Sigmoid colon (tissue), 7 donors: Measurements from ENCODE around the gene PRDM12. TPM values are rescaled to one million over a fixed set of nuclear protein-coding genes. Genes with fewer than 3 reads are reported as not detected.

Source experiments
- DNase-seq: peaks from one replicate; pipeline ENCODE4 v3.0.0-alpha.2; 2019
- H3K27ac ChIP-seq, 4 donors: fragments of 200-600 bp; sonication (generic); one replicate each; pipeline ENCODE4 v1.5.1; 2016 to 2019; ENCODE audit warnings: mild to moderate bottlenecking in 1 of 4
- H3K27me3 ChIP-seq, 3 donors: fragments of 200-600 bp; sonication (generic); one replicate each; pipeline ENCODE4 v1.5.1; 2019; ENCODE audit warnings: mild to moderate bottlenecking in 1 of 3
- H3K36me3 ChIP-seq, 4 donors: fragments of 200-600 bp; sonication (generic); one replicate each; pipeline ENCODE4 v1.5.1; 2016 to 2019
- H3K4me1 ChIP-seq, 4 donors: fragments of 200-600 bp; sonication (generic); one replicate each; pipeline ENCODE4 v1.5.1; 2017 to 2019
- H3K4me3 ChIP-seq, 4 donors: fragments of 200-600 bp; sonication (generic); one replicate each; pipeline ENCODE4 v1.5.1; 2017 to 2019; ENCODE audit warnings: mild to moderate bottlenecking in 2 of 4, moderate library complexity in 1 of 4
- H3K9me3 ChIP-seq, 4 donors: fragments of 200-600 bp in 3 of 4; sonication (generic) in 3 of 4; one replicate each; pipeline versions ENCODE4 v1.5.1 to v1.6.1; 2013 to 2019
- EP300 ChIP-seq, 4 donors: sonication (generic); formaldehyde crosslinking; IDR thresholded peaks; one replicate each; pipeline ENCODE4 v1.6.1; 2017; ENCODE audit warnings: antibody characterized with exemption in 4 of 4
- POLR2A ChIP-seq, 2 donors: fragments of 450-650 bp; IDR thresholded peaks; one replicate each; pipeline ENCODE4 v1.6.1; 2016; ENCODE audit warnings: antibody characterized with exemption in 2 of 2, mild to moderate bottlenecking in 2 of 2, moderate library complexity in 2 of 2
- POLR2AphosphoS5 ChIP-seq, 4 donors: sonication (generic); formaldehyde crosslinking; IDR thresholded peaks; one replicate each; pipeline ENCODE4 v1.6.1; 2017; ENCODE audit warnings: antibody characterized with exemption in 4 of 4
- WGBS, 2 donors: extraction: QIAGEN DNeasy Blood & Tissue Kit; methylation state at CpG; one replicate each; pipeline ENCODE4 v1.1.7; 2013; 5-methylcytosine and 5-hydroxymethylcytosine counted together
- intact Hi-C: fragments of 100-400 bp; cut with DNase I; formaldehyde crosslinking; loops from one replicate; pipeline ENCODE4 v1.15.1; 2023
- polyA plus RNA-seq, 3 donors: library from polyadenylated mRNA; stranded (reverse); fragments of 200-250 nt; gene quantifications; one replicate each; pipeline ENCODE4 v1.2.3, GENCODE V29; 2013
- total RNA-seq, 4 donors: library from RNA; depleted of rRNA; stranded (reverse); fragments of >200 nt; gene quantifications; one replicate each; pipeline ENCODE4 v1.1.0, GENCODE V29; 2016
- TF ChIP-seq, protein P1 (sequence below), 4 experiments: fragments of 450-650 bp in 3 of 4; fragments of 200-600 bp in 1 of 4; IDR thresholded peaks; one replicate each; pipeline ENCODE4 v1.5.1; 2016 to 2019; ENCODE audit warnings: antibody characterized with exemption in 4 of 4, mild to moderate bottlenecking in 3 of 4, moderate library complexity in 2 of 4
- donor health status: healthy with polysubstance abuse.
- donor health status: Bipolar disorder and iron deficiency.
- donor health status: healthy.

PRDM12 gene
- total and polyA plus RNA-seq, 7 donors: not detected

DNA sequence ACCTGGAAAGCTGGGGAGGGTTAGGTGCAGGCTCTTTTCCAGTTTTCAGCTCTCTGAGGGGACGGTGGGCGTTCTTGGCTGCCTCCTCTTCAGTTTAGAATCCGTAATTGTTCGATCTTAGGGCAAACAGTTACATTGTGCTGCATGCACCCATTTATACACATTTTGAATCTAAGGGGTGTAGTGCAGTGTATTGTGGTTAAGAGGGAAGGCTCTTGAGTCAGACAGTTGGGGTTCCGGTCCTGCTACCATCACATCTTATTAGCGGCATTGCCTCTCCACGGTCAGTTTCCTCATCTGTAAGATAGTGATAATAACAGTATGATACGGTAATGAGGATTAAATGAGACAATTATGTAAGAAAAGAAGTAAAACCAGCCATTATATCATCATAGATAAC lies 29.8 kb downstream of the PRDM12 start:
- Histone ChIP-seq H3K27ac (peak overlapping the region in 3 of 4 donors; percentile 69 to 71 (median 71)), H3K36me3 (peaks cover 7 to 39% (median 15%) of the 10 kb centered on the region in 4 donors), H3K9me3 (no peaks in the 10 kb centered on the region), H3K27me3 (no peaks in the 10 kb centered on the region), H3K4me1 (peaks cover 0 to 30% (median 27%) of the 10 kb centered on the region in 4 donors), H3K4me3 (peak overlapping the region; percentile 56 to 67 (median 58))
- 1% methylated on average over 8 of the region's 8 CpGs for WGBS, 2 donors
- DNase-seq: no peak
- intact Hi-C loops: no loop called here
- TF ChIP-seq POLR2AphosphoS5 (IDR thresholded peaks at IDR 0.05) (no peak), EP300 (IDR thresholded peaks at IDR 0.05) (no peak), POLR2A (IDR thresholded peaks at IDR 0.05) (no peak)
- TF ChIP-seq, protein P1, sequence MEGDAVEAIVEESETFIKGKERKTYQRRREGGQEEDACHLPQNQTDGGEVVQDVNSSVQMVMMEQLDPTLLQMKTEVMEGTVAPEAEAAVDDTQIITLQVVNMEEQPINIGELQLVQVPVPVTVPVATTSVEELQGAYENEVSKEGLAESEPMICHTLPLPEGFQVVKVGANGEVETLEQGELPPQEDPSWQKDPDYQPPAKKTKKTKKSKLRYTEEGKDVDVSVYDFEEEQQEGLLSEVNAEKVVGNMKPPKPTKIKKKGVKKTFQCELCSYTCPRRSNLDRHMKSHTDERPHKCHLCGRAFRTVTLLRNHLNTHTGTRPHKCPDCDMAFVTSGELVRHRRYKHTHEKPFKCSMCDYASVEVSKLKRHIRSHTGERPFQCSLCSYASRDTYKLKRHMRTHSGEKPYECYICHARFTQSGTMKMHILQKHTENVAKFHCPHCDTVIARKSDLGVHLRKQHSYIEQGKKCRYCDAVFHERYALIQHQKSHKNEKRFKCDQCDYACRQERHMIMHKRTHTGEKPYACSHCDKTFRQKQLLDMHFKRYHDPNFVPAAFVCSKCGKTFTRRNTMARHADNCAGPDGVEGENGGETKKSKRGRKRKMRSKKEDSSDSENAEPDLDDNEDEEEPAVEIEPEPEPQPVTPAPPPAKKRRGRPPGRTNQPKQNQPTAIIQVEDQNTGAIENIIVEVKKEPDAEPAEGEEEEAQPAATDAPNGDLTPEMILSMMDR (IDR thresholded peaks at IDR 0.05): no peak

- H3K4me1 ChIP-seq: peaks cover 0 to 26% (median 23%) of the 10 kb centered on the region in 4 donors
Observed at GRCh38 chr9:130696139-130696650, 31.8 kb downstream of the PRDM12 start.

DNA sequence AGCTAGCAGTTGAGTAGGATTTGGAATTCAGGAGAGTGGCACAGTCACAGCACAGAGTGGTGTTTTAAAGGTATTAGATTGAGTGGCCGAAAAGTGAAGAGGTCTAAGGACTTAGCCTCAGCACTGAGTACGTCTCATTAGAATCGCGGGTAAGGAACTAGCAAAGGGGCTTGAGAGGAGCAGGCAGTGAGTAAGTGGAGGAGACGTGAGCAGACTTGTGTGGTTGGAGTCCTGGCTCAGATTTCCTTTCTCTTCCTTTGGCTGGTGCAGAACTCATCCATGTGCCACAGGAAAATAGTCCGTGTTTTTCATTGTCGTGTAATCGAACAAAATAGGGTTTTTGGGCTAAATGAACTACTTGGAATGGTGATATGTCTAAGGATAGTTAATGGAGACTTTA lies 32.6 kb downstream of the PRDM12 start:
- WGBS, 2 donors: 86 to 95% methylated on average over 8 of the region's 8 CpGs
- Histone ChIP-seq H3K36me3 (peaks cover 12 to 63% (median 22%) of the 10 kb centered on the region in 4 donors), H3K27ac (no peak overlapping the region), H3K9me3 (no peaks in the 10 kb centered on the region), H3K4me3 (no peak overlapping the region), H3K4me1 (peaks cover 0 to 32% (median 24%) of the 10 kb centered on the region in 4 donors), H3K27me3 (no peaks in the 10 kb centered on the region)
- no peak for DNase-seq
- intact Hi-C loops: no loop called here
- TF ChIP-seq, protein P1 (IDR thresholded peaks at IDR 0.05): no peak
- TF ChIP-seq EP300 (IDR thresholded peaks at IDR 0.05) (no peak), POLR2A (IDR thresholded peaks at IDR 0.05) (no peak), POLR2AphosphoS5 (IDR thresholded peaks at IDR 0.05) (no peak)

More at GRCh38 chr9:130696139-130696650, 31.8 kb downstream of the PRDM12 start:
- Histone ChIP-seq H3K9me3 (no peaks in the 10 kb centered on the region), H3K4me3 (no peak overlapping the region), H3K36me3 (peaks cover 7 to 56% (median 22%) of the 10 kb centered on the region in 4 donors), H3K27me3 (no peaks in the 10 kb centered on the region), H3K27ac (no peak overlapping the region)
- 95 to 96% methylated on average over 4 of the region's 4 CpGs for WGBS, 2 donors
- intact Hi-C loops: no loop called here
- DNase-seq: no peak
- no peak for TF ChIP-seq EP300 (IDR thresholded peaks at IDR 0.05)
- no peak for TF ChIP-seq POLR2A (IDR thresholded peaks at IDR 0.05)
- TF ChIP-seq POLR2AphosphoS5 (IDR thresholded peaks at IDR 0.05): no peak
- TF ChIP-seq, protein P1 (IDR thresholded peaks at IDR 0.05): no peak

GRCh38 chr9:130698514-130698913 lies 34.1 kb downstream of the PRDM12 start:
- H3K27me3 ChIP-seq: no peaks in the 10 kb centered on the region
- peaks cover 0 to 23% (median 15%) of the 10 kb centered on the region in 4 donors for H3K4me1 ChIP-seq
- peaks cover 18 to 78% (median 31%) of the 10 kb centered on the region in 4 donors for H3K36me3 ChIP-seq
- DNase-seq: no peak
- no peaks in the 10 kb centered on the region for H3K9me3 ChIP-seq
- no peak overlapping the region for H3K4me3 ChIP-seq
- no peak overlapping the region for H3K27ac ChIP-seq
- no peak for TF ChIP-seq POLR2A (IDR thresholded peaks at IDR 0.05)
- TF ChIP-seq, protein P1 (IDR thresholded peaks at IDR 0.05): no peak
- TF ChIP-seq POLR2AphosphoS5 (IDR thresholded peaks at IDR 0.05): no peak
- no peak for TF ChIP-seq EP300 (IDR thresholded peaks at IDR 0.05)
- intact Hi-C loops: no loop called here
- WGBS, 2 donors: 72 to 88% methylated on average over 3 of the region's 3 CpGs

GRCh38 chr9:130699047-130699446 lies 34.7 kb downstream of the PRDM12 start:
- intact Hi-C loops: no loop called here
- Histone ChIP-seq H3K36me3 (peaks cover 20 to 83% (median 35%) of the 10 kb centered on the region in 4 donors), H3K4me1 (peaks cover 0 to 22% (median 14%) of the 10 kb centered on the region in 4 donors), H3K4me3 (no peak overlapping the region), H3K27me3 (no peaks in the 10 kb centered on the region), H3K9me3 (no peaks in the 10 kb centered on the region), H3K27ac (no peak overlapping the region)
- 85 to 87% methylated on average over 2 of the region's 2 CpGs for WGBS, 2 donors
- no peak for DNase-seq
- TF ChIP-seq POLR2A (IDR thresholded peaks at IDR 0.05) (no peak), POLR2AphosphoS5 (IDR thresholded peaks at IDR 0.05) (no peak), EP300 (IDR thresholded peaks at IDR 0.05) (no peak)
- TF ChIP-seq, protein P1 (IDR thresholded peaks at IDR 0.05): no peak
